Measurements from ENCODE around the gene PRDM10.

- TF ChIP-seq CTCF (conservative IDR thresholded peaks at IDR 0.05 in 1 of 2, IDR thresholded peaks at IDR 0.05 in 1 of 2; ENCODE audit: low read depth in 1 of 2, low read length in 2 of 2) (no peak), EZH2 (IDR thresholded peaks at IDR 0.05; ENCODE audit: low read length, missing control alignments) (no peak)
Observed at GRCh38 chr11:129910360-129910759, 92.3 kb downstream of the PRDM10 start.

Data from fibroblast of lung (primary cell).